Prostate gland (tissue), 2 donors: Measurements from ENCODE around the gene RFNG. TPM values are rescaled to one million over a fixed set of nuclear protein-coding genes. Genes with fewer than 3 reads are reported as not detected.

Experiments used
- DNase-seq: peaks from one replicate; pipeline ENCODE4 v3.0.0-alpha.2; 2019; ENCODE audit warnings: low spot score
- H3K27ac ChIP-seq, 2 donors: fragments of 200-600 bp; sonication (generic); 2 replicates each; pipeline ENCODE4 v1.5.1; 2017 to 2019
- H3K27me3 ChIP-seq: fragments of 200-600 bp; sonication (generic); replicated peaks from 2 replicates; pipeline ENCODE4 v1.5.1; 2019; ENCODE audit not compliant: insufficient read depth
- H3K36me3 ChIP-seq, 2 donors: fragments of 200-600 bp; sonication (generic); 1 replicate in 1 of 2; 2 replicates in 1 of 2; pipeline versions ENCODE4 v1.5.1 to v1.8.1; 2017 to 2019
- H3K4me1 ChIP-seq: fragments of 200-600 bp; sonication (generic); replicated peaks from 2 replicates; pipeline ENCODE4 v1.5.1; 2019
- H3K4me3 ChIP-seq, 2 donors: fragments of 200-600 bp; sonication (generic); 2 replicates each; pipeline ENCODE4 v1.5.1; 2017 to 2019
- H3K9me3 ChIP-seq: fragments of 200-600 bp; sonication (generic); 2 replicates; pipeline ENCODE4 v1.5.1; 2017
- POLR2A ChIP-seq: fragments of 450-650 bp; IDR thresholded peaks from one replicate; pipeline ENCODE4 v1.6.1; 2016; ENCODE audit warnings: antibody characterized with exemption, mild to moderate bottlenecking
- POLR2AphosphoS5 ChIP-seq: sonication (generic); formaldehyde crosslinking; IDR thresholded peaks from one replicate; pipeline ENCODE4 v1.6.1; 2017; ENCODE audit warnings: antibody characterized with exemption
- WGBS: methylation state at CpG from one replicate; pipeline ENCODE4 v1.1.5; 2018; 5-methylcytosine and 5-hydroxymethylcytosine counted together
- intact Hi-C: fragments of 100-400 bp; cut with DNase I; formaldehyde crosslinking; loops from one replicate; pipeline ENCODE4 v1.14.2; 2022
- total RNA-seq, 2 donors: library from RNA; depleted of rRNA; stranded (reverse); fragments of >200 nt; gene quantifications; one replicate each; pipeline ENCODE4 v1.1.0, GENCODE V29; 2016
- TF ChIP-seq, protein P1 (sequence below), 4 experiments: fragments of 200-600 bp in 2 of 4; fragments of 450-650 bp in 2 of 4; sonication (generic) in 2 of 4; IDR thresholded peaks; 1 replicate in 3 of 4; 2 replicates in 1 of 4; pipeline ENCODE4 v1.5.1; 2016 to 2019; ENCODE audit warnings: antibody characterized with exemption in 4 of 4, mild to moderate bottlenecking in 2 of 4, moderate library complexity in 2 of 4

The RFNG gene
- total RNA-seq, 2 donors from 2014 or later: 48.8 to 92.7 TPM

DNA sequence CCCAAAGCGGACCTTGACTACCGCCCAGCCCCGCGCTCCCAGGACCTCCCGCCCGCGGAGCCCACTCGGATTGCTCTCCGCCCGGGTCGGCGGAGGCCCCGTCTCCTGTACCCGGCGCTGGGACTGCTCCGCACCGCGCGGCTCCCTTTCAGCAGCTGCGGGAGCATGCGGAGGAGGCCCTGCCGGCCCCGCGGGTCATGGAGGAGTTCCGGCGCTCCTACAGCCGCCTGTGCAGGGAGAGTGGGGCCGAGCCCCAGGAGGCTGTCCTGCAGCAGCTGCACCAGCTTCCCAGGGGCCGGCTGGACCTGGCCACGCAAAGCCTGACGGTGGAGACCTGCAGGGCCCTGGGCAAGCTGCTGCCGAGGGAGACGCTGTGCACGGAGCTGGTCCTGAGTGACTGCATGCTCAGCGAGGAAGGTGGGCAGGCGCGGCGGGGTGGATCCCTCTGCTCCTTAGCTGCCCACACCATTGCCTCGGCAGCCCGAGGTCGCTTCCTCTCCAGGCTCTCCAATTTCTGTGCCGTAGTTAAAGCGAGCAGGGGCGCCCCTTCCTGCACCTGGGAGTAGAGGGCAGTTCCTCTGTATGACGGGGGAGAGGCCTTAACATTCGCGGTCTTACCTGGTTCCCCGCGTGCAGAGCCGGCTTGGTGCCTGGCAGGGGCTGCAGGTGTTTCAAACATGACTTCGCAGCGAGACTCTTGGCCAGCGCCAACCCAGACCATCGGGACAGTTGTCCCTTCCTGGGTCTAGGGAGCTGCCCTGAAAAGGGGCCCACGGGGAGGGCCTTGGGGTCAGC is 28.0 kb downstream of the RFNG start:
- WGBS: 3% methylated on average over 51 of the region's 55 CpGs
- H3K9me3 ChIP-seq: no peaks in the 10 kb centered on the region
- no peak overlapping the region for H3K27ac ChIP-seq
- H3K4me3 ChIP-seq: peak overlapping the region; percentile 57 to 85
- no peak for DNase-seq
- intact Hi-C loops: no loop called here
- no peaks in the 10 kb centered on the region for H3K36me3 ChIP-seq
- H3K27me3 ChIP-seq: no peaks in the 10 kb centered on the region
- TF ChIP-seq, protein P1, sequence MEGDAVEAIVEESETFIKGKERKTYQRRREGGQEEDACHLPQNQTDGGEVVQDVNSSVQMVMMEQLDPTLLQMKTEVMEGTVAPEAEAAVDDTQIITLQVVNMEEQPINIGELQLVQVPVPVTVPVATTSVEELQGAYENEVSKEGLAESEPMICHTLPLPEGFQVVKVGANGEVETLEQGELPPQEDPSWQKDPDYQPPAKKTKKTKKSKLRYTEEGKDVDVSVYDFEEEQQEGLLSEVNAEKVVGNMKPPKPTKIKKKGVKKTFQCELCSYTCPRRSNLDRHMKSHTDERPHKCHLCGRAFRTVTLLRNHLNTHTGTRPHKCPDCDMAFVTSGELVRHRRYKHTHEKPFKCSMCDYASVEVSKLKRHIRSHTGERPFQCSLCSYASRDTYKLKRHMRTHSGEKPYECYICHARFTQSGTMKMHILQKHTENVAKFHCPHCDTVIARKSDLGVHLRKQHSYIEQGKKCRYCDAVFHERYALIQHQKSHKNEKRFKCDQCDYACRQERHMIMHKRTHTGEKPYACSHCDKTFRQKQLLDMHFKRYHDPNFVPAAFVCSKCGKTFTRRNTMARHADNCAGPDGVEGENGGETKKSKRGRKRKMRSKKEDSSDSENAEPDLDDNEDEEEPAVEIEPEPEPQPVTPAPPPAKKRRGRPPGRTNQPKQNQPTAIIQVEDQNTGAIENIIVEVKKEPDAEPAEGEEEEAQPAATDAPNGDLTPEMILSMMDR (IDR thresholded peaks at IDR 0.05): no peak
- TF ChIP-seq POLR2A: no peak
- TF ChIP-seq POLR2AphosphoS5: no peak
- peaks cover 18% of the 10 kb centered on the region for H3K4me1 ChIP-seq

DNA sequence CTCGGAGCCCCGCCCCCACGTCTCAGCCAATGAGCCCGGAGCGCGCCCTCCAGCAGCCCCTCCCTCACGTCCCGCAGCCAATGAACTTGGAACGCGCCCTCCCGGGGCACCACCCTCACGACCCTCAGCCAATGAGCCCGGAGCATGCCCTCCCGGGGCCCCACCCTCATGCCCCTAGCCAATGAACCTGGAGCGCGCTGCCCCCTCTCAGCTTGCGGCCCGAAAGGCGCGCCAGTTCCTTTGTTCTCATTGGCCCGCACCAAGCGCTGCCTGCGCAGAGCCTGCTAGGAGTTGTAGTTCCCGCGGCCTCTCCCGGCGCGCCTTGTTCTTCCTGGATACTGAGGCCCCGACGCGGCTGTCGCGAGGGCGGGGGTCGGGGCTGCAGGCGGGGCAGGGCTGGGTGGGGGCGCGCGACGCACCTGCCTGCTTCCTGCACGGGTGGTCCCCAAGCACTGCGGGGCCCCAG is 28.6 kb downstream of the RFNG start, which contains the start of gene LRRC45:
TSS of gene LRRC45 (plus strand) at position 325 of the 466 bp plus-strand sequence. CDS start 339 bp downstream, outside the sequence.
- peak within 1 kb of the TSS; percentile 85 to 88 for H3K4me3 ChIP-seq
- peaks cover 18% of the 10 kb centered on the region for H3K4me1 ChIP-seq
- intact Hi-C loops: no loop called here
- H3K27me3 ChIP-seq: no peaks in the 10 kb centered on the region
- under 1% methylated on average over 18 of the region's 42 CpGs for WGBS
- H3K27ac ChIP-seq: peak within 1 kb of the TSS; percentile 62 to 73
- TF ChIP-seq POLR2AphosphoS5 (peak; percentile 95), POLR2A (no peak)
- TF ChIP-seq, protein P1 (IDR thresholded peaks at IDR 0.05): no peak
- H3K9me3 ChIP-seq: no peaks in the 10 kb centered on the region
- H3K36me3 ChIP-seq: no peaks in the 10 kb centered on the region
- DNase-seq: peak; percentile 100

DNA sequence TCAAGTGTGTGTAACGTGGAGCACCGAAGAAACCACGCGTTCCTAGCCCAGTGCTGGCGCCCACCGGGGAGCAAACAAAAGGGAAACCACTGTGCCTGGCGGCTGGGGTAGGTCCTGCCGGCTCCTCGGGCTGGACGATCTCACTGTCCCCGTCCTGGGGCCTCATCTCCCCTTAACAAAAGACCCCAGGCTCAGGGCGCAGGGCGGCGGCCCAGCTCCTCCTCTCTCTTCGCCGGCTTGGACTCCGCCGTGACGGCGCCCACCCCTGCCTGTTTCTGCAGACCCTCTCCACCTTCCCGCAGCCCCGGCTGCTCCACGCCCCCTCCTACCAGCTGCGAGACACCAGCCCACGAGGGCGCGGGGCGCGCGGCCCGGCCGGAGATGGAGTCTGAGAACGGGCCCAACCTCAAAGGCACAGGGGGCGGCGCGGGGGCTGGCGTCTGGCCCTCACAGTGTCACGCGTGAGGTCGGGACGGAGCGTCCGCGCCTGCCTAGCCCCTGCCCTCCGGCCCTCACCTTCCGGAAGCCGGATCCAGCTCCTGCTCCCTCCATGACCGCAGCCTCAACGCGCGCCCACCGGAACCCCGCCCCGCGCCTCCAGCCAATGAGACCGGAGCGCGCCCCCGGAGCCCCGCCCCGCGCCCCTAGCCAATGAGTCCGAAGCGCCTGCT is 29.2 kb downstream of the RFNG start, which contains the start of gene CENPX:
TSS of gene CENPX (minus strand) at position 569 of the 671 bp plus-strand sequence. CDS start at position 552, 17 bp downstream.
- no peaks in the 10 kb centered on the region for H3K9me3 ChIP-seq
- peak within 1 kb of the TSS; percentile 62 to 73 for H3K27ac ChIP-seq
- WGBS: 1% methylated on average over 37 of the region's 64 CpGs

DNA sequence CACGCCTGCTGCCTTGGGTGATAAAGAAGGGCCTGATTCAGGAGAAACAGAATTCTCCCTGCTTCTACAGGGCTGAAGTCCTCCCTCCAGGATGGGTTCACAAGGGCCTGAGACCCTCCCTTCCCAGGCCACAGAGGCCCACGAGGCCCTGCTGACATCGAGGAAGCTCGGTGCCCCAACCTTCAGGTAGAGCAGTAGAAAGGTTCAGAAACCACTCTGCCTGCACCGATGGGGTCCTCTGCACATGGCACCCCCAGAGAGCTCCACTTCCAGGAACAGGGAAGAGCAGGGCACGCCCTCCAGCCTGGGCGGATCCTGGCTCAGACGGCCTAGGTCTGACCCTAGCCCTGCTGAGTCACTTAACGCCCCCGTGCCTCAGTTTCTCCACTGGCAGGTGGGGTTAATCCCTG is 29.7 kb downstream of the RFNG start:
- intact Hi-C loops: loop anchor here (2.0 kb wide), 1 partner anchor 63 kb away; no protein-coding TSS in a partner anchor
- DNase-seq: no peak
- Histone ChIP-seq H3K4me3 (peak overlapping the region; percentile 85 to 88), H3K27me3 (no peaks in the 10 kb centered on the region), H3K4me1 (peaks cover 18% of the 10 kb centered on the region), H3K27ac (peak overlapping the region; percentile 62 to 73), H3K9me3 (no peaks in the 10 kb centered on the region), H3K36me3 (no peaks in the 10 kb centered on the region)
- WGBS: 13% methylated on average over 10 of the region's 10 CpGs
- TF ChIP-seq, protein P1 (IDR thresholded peaks at IDR 0.05): no peak
- TF ChIP-seq POLR2A: no peak
- TF ChIP-seq POLR2AphosphoS5: no peak

More for the DNA sequence above, 29.2 kb downstream of the RFNG start, which contains the start of gene CENPX:
- TF ChIP-seq, protein P1 (IDR thresholded peaks at IDR 0.05): no peak
- TF ChIP-seq POLR2A: peak; percentile 49
- H3K4me1 ChIP-seq: peaks cover 18% of the 10 kb centered on the region
- no peaks in the 10 kb centered on the region for H3K27me3 ChIP-seq
- intact Hi-C loops: no loop called here
- no peaks in the 10 kb centered on the region for H3K36me3 ChIP-seq
- peak within 1 kb of the TSS; percentile 85 to 88 for H3K4me3 ChIP-seq
- no peak for DNase-seq
